Stomach (tissue), 4 donors: ENCODE measurements around the gene KIAA0513.

ENCODE experiments used
- CTCF ChIP-seq, 7 experiments: fragments of 450-650 bp in 4 of 7; fragments of 200-600 bp in 3 of 7; sonication (generic) in 3 of 7; IDR thresholded peaks; one replicate each; pipeline ENCODE4 v1.5.1; 2016 to 2019; ENCODE audit warnings: antibody characterized with exemption in 7 of 7, control low read depth in 2 of 7, mild to moderate bottlenecking in 1 of 7
- POLR2A ChIP-seq, 4 donors: fragments of 450-650 bp; IDR thresholded peaks; one replicate each; pipeline ENCODE4 v1.6.1; 2016; ENCODE audit warnings: antibody characterized with exemption in 4 of 4, control low read depth in 2 of 4, mild to moderate bottlenecking in 1 of 4, moderate library complexity in 1 of 4
- POLR2AphosphoS5 ChIP-seq, 3 donors: sonication (generic); formaldehyde crosslinking; IDR thresholded peaks; one replicate each; pipeline ENCODE4 v1.6.1; 2016; ENCODE audit warnings: antibody characterized with exemption in 3 of 3

- TF ChIP-seq CTCF (IDR thresholded peaks at IDR 0.05) (no peak), POLR2A (IDR thresholded peaks at IDR 0.05) (no peak), POLR2AphosphoS5 (IDR thresholded peaks at IDR 0.05) (no peak)
Measured at GRCh38 chr16:85090873-85091521, 63.4 kb downstream of the KIAA0513 start.
